Pancreas (tissue), 10 donors: ENCODE data around the gene KCNQ1OT1. TPM values are rescaled to one million over a fixed set of nuclear protein-coding genes. Genes with fewer than 3 reads are reported as not detected.

Experiments used
- ATAC-seq, 4 donors: fragments of 200-7000 bp; cut with Tn5 transposase; one replicate each; pipeline versions ENCODE4 v1.8.0 to v1.9.1; 2020; ENCODE audit warnings: mild to moderate bottlenecking in 4 of 4, moderate library complexity in 4 of 4
- DNase-seq, 6 donors: peaks; one replicate each; pipeline ENCODE4 v3.0.0-alpha.2; 2020
- FAIRE-seq: peaks from 2 replicates; lab custom pipeline; 2012; peaks lifted over from hg19 to GRCh38; lab: Jason Lieb, UNC
- H3K27ac ChIP-seq, 4 donors: fragments of 200-600 bp; sonication (generic); 1 replicate in 3 of 4; 2 replicates in 1 of 4; pipeline versions ENCODE4 v1.5.0 to v1.8.0; 2020
- H3K27me3 ChIP-seq, 4 donors: fragments of 200-600 bp; one replicate each; pipeline ENCODE4 v1.8.0; 2021
- H3K36me3 ChIP-seq, 3 donors: fragments of 200-600 bp; sonication (generic) in 1 of 3; one replicate each; pipeline versions ENCODE4 v1.5.0 to v1.8.0; 2020 to 2021
- H3K4me1 ChIP-seq, 3 donors: fragments of 200-600 bp; one replicate each; pipeline ENCODE4 v1.8.0; 2021
- H3K4me3 ChIP-seq, 4 donors: fragments of 200-600 bp; sonication (generic) in 2 of 4; one replicate each; pipeline versions ENCODE4 v1.5.0 to v1.8.0; 2020 to 2021
- H3K9me3 ChIP-seq, 4 donors: fragments of 200-600 bp; one replicate each; pipeline ENCODE4 v1.8.0; 2021
- WGBS, 2 donors: extraction: QIAGEN DNeasy Blood & Tissue Kit; methylation state at CpG; one replicate each; pipeline ENCODE4 v1.1.7; 2013; 5-methylcytosine and 5-hydroxymethylcytosine counted together
- intact Hi-C, 3 donors: fragments of 100-400 bp; cut with DNase I; formaldehyde crosslinking; loops; one replicate each; pipeline versions ENCODE4 v1.11.1 to v1.14.2; 2022
- polyA plus RNA-seq, 2 donors: library from polyadenylated mRNA; stranded (reverse); fragments of 200-250 nt; gene quantifications; one replicate each; pipeline ENCODE4 v1.2.3, GENCODE V29; 2013
- total RNA-seq, 6 donors: library from RNA; stranded (reverse); fragmentation: NEBNext Ultra II Directional in 4 of 6; extraction: Animal tissue kit (Norgen Biotek cat#: 25700) in 4 of 6; gene quantifications; one replicate each; pipeline versions ENCODE4 v1.2.1 to v1.2.4, GENCODE V29; 2021 to 2023
- TF ChIP-seq, protein P1 (sequence below), 4 donors: fragments of 200-600 bp; sonication (generic) in 3 of 4; IDR thresholded peaks; one replicate each; pipeline versions ENCODE4 v1.5.0 to v1.8.0; 2021; ENCODE audit warnings: antibody characterized with exemption in 4 of 4
- donor health status: healthy with polysubstance abuse.
- donor health status: DM: no; HTN: no; CAD: no; lungs with moderate emphysema.
- donor health status: DM: no; HTN: no; CAD: no.
- donor health status: control.
- donor health status: control.
- donor health status: Bipolar disorder and iron deficiency.
- donor health status: DM: yes; HTN: yes; CAD: no.
- donor health status: DM: no; HTN: no; CAD: no.
- donor health status: DM: no; HTN: no; CAD: no.
- donor health status: DM: yes; HTN: yes; CAD: no.

The KCNQ1OT1 gene
- total and polyA plus RNA-seq, 8 donors, result 0.31 to 1.9 (median 1.4) TPM

DNA sequence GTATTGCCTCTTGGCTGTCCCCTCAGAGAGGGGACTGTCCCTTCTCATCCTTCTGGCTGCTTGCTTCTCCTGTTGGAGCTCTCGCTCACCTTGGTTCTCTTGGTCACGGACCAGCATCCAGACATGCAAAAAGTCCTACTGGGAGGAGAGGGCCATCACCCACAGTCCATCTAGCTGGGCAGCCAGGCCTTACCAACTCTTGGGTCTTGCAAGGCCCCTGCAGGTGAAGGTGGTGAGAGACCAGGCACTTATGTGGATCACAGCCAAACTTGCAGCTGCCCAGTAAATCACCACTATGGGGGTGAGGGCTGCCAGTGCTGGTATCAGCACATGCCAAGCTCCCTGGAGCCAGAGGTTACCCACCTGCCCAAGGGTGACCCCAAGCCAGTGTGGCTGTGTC is 36.3 kb downstream of the KCNQ1OT1 start:
- Histone ChIP-seq H3K36me3 (peaks cover 0 to 12% (median 0%) of the 10 kb centered on the region in 3 donors), H3K27me3 (no peaks in the 10 kb centered on the region), H3K4me1 (no peaks in the 10 kb centered on the region), H3K9me3 (no peaks in the 10 kb centered on the region), H3K27ac (no peak overlapping the region), H3K4me3 (no peak overlapping the region)
- ATAC-seq, result no peak
- TF ChIP-seq, protein P1, sequence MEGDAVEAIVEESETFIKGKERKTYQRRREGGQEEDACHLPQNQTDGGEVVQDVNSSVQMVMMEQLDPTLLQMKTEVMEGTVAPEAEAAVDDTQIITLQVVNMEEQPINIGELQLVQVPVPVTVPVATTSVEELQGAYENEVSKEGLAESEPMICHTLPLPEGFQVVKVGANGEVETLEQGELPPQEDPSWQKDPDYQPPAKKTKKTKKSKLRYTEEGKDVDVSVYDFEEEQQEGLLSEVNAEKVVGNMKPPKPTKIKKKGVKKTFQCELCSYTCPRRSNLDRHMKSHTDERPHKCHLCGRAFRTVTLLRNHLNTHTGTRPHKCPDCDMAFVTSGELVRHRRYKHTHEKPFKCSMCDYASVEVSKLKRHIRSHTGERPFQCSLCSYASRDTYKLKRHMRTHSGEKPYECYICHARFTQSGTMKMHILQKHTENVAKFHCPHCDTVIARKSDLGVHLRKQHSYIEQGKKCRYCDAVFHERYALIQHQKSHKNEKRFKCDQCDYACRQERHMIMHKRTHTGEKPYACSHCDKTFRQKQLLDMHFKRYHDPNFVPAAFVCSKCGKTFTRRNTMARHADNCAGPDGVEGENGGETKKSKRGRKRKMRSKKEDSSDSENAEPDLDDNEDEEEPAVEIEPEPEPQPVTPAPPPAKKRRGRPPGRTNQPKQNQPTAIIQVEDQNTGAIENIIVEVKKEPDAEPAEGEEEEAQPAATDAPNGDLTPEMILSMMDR (IDR thresholded peaks at IDR 0.05), result no peak
- FAIRE-seq, result no peak
- 90 to 99% methylated on average over 2 of the region's 2 CpGs for WGBS, 2 donors
- intact Hi-C loops, result no loop called here
- peak in 1 of 6 donors; percentile 6 for DNase-seq

DNA sequence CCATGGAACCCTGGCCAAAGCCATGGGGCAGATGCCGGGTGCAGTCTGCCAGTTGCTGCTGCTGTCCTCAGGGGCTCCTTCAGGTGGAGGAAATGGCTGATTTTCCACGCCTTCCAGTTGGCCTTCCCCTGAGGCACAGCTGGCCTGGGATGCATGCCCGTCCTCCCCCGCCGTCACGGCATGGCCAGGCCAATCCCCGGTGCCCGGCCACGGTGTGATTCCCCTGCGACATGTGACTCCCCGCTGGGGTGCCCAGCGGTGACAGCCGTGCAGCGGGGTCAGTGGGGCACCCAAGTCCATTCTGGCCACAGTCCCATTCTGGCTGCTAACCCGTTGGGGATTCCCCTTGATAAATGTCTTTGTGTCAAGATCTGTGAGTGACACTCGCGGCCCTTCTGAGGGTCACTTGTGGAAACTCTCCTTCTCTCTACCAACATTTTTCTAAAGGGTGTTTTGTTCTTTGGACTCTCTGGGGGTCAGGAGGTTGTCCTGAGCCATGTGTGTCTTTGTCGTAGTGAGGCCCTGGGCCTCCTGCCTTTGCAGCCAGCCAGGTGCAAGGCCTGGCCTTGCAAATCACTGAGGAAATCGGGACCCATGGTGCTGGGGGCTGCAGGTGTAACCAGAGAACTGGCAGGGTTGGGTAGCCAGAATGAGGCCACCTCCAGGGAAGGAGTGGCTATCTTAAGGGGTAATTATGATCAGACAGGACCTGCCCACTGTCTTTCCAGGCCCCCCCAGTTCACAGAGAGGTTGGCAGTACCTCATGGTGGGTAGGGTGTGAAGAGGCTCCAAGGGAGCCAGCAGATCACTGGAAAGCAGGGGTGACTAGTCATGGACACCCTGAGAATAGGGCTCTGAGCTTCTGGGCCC is 37.1 kb downstream of the KCNQ1OT1 start:
- Histone ChIP-seq H3K27ac (no peak overlapping the region), H3K4me3 (no peak overlapping the region), H3K36me3 (peaks cover 0 to 12% (median 0%) of the 10 kb centered on the region in 3 donors), H3K27me3 (no peaks in the 10 kb centered on the region), H3K9me3 (no peaks in the 10 kb centered on the region), H3K4me1 (no peaks in the 10 kb centered on the region)
- FAIRE-seq (no peak), ATAC-seq (no peak), DNase-seq (peak in 2 of 6 donors; percentile 9 to 52)
- WGBS, 2 donors, result 97 to 98% methylated on average over 19 of the region's 19 CpGs
- TF ChIP-seq, protein P1 (IDR thresholded peaks at IDR 0.05), result no peak
- intact Hi-C loops, result no loop called here

DNA sequence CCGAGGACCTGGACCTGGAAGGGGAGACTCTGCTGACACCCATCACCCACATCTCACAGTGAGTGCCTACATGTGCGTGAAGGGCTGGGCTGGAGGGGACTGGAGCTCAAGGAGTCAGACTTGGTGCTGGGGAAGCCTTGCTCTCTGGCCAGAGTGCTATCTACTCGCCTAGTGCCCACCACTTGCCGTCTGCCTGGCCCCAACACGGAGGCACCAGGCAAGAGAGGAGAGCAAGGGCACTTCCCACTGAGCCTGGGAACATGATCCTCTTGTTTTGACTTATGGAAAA is 37.8 kb downstream of the KCNQ1OT1 start:
- H3K9me3 ChIP-seq, result no peaks in the 10 kb centered on the region
- 97 to 98% methylated on average over 5 of the region's 5 CpGs for WGBS, 2 donors
- FAIRE-seq, result no peak
- ATAC-seq, result no peak
- H3K27me3 ChIP-seq, result no peaks in the 10 kb centered on the region
- intact Hi-C loops, result no loop called here
- H3K4me1 ChIP-seq, result no peaks in the 10 kb centered on the region
- peaks cover 0 to 12% (median 0%) of the 10 kb centered on the region in 3 donors for H3K36me3 ChIP-seq
- TF ChIP-seq, protein P1 (IDR thresholded peaks at IDR 0.05), result no peak
- DNase-seq, result no peak
- no peak overlapping the region for H3K27ac ChIP-seq
- no peak overlapping the region for H3K4me3 ChIP-seq

DNA sequence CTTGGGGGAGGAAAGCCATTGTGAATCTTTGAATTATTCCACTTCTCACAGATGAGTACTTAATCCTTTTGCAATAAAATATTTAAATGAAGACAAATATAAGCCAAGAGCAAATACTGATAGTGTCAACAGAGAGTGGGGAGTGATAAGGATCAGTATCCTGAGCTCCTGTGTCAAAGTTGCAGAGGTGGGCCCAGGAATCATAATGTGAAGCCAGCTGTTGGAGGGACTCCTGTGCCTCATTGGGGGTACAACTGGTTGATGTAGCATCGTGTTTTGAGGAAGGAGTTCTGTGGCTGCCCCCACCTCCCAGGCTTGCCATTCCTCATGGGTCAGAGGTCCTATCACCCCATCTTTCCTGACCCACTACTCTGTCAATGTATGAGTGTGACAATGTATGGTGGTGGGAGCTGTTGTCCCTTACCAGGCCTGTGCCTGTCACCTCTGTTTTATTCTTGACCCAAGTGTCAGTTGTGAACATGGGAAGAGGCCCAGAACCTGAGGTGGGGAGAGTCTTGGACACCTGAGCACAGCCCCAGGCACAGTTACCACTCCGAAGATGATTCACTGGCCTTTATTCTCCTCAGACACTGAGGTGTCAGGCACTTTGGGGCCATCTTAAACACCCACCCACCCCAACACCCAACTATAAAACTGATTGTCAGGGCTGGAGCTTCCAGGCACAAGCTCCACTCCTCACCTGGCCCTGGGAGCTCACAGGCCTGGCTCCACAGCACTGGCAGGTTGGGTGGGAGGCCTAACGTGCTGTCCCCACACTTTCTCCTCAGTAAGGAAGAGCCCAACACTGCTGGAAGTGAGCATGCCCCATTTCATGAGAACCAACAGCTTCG is 38.4 kb downstream of the KCNQ1OT1 start:
- H3K9me3 ChIP-seq, result no peaks in the 10 kb centered on the region
- no peak overlapping the region for H3K27ac ChIP-seq
- H3K36me3 ChIP-seq, result peaks cover 0 to 12% (median 0%) of the 10 kb centered on the region in 3 donors
- no peaks in the 10 kb centered on the region for H3K4me1 ChIP-seq
- ATAC-seq (no peak), FAIRE-seq (no peak), DNase-seq (no peak)
- TF ChIP-seq, protein P1 (IDR thresholded peaks at IDR 0.05), result no peak
- no peak overlapping the region for H3K4me3 ChIP-seq
- no peaks in the 10 kb centered on the region for H3K27me3 ChIP-seq
- intact Hi-C loops, result no loop called here
- 97 to 100% methylated on average over 4 of the region's 4 CpGs for WGBS, 2 donors
